AG04449 (cell line): ENCODE results near the gene PNPLA6.

Source experiments
- CTCF ChIA-PET: fragments of 350-600 bp; formaldehyde crosslinking; extraction: SDS; loops from one replicate; lab custom pipeline; 2021; ENCODE audit warnings: antibody characterized with exemption; lab: Yijun Ruan, JAX
- POLR2A ChIA-PET: fragments of 400-600, 350-600 bp; formaldehyde crosslinking; extraction: SDS; loops from one replicate; lab custom pipeline; 2020; ENCODE audit warnings: antibody characterized with exemption, inconsistent platforms; lab: Yijun Ruan, JAX
- DNase-seq: peaks from one replicate; pipeline ENCODE4 v3.0.0-alpha.2; 2010; ENCODE audit warnings: low read depth, low spot score
- H3K4me3 ChIP-seq: 2 replicates; pipeline ENCODE4 v1.5.1; 2011; ENCODE audit warnings: low read depth, mild to moderate bottlenecking, control low read depth, low read length
- TF ChIP-seq, protein P1 (sequence below): IDR thresholded peaks from one replicate; pipeline ENCODE4 v1.5.1; 2011; ENCODE audit warnings: mild to moderate bottlenecking, moderate library complexity, low read length, control low read depth, inconsistent platforms; ENCODE audit not compliant: insufficient read depth; ENCODE audit errors: missing control alignments

PNPLA6 gene

DNA sequence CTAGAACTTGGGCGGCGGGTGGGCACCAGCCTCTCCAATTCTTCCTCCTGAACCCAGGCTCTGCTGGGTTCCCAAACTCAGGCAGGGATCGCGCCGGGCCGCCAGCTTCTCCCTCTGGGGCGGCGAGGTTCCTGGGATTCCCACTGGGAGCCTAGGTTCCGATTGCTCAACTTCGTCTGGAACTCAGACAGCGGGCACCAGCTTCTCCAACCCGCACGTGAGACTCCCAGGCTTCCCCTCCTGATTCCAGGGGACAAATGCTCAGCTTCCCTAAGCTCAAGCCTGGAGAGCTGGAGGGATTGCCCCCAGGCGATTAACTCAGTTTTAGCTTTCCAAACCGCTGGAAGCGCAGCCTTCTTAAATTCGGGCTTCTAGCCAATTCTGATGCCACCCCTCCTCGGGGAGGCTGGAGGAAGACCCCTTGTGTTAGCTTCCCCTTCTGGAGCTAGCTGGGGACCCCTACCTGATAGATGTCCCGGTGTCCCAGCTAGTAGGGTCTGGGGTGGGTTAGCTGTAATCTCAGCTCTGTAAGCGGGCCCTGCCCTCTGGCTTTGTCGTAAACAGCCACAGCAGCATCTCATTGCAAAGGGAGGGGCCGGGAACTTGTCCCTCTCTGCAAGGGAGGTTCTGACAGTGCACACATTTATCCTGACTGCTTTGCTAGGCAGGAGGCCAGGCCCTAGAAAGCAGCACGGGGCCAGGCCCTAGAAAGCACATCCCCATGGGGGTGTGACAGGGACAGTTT is 12.4 kb upstream of the PNPLA6 start:
- CTCF ChIA-PET, result interaction anchor here (0.6 to 3.8 kb wide), 3 partner anchors 10 to 169 kb away, joined by 3 to 21 read pairs (median 11); no protein-coding TSS in a partner anchor
- TF ChIP-seq, protein P1, sequence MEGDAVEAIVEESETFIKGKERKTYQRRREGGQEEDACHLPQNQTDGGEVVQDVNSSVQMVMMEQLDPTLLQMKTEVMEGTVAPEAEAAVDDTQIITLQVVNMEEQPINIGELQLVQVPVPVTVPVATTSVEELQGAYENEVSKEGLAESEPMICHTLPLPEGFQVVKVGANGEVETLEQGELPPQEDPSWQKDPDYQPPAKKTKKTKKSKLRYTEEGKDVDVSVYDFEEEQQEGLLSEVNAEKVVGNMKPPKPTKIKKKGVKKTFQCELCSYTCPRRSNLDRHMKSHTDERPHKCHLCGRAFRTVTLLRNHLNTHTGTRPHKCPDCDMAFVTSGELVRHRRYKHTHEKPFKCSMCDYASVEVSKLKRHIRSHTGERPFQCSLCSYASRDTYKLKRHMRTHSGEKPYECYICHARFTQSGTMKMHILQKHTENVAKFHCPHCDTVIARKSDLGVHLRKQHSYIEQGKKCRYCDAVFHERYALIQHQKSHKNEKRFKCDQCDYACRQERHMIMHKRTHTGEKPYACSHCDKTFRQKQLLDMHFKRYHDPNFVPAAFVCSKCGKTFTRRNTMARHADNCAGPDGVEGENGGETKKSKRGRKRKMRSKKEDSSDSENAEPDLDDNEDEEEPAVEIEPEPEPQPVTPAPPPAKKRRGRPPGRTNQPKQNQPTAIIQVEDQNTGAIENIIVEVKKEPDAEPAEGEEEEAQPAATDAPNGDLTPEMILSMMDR, result no peak
- peak overlapping the region; percentile 70 for H3K4me3 ChIP-seq
- POLR2A ChIA-PET, result interaction anchor here (0.6 to 3.0 kb wide), 6 partner anchors 11 to 550 kb away, joined by 3 to 42 read pairs (median 4); partner anchors contain the start of gene PNPLA6
- DNase-seq, result no peak

DNA sequence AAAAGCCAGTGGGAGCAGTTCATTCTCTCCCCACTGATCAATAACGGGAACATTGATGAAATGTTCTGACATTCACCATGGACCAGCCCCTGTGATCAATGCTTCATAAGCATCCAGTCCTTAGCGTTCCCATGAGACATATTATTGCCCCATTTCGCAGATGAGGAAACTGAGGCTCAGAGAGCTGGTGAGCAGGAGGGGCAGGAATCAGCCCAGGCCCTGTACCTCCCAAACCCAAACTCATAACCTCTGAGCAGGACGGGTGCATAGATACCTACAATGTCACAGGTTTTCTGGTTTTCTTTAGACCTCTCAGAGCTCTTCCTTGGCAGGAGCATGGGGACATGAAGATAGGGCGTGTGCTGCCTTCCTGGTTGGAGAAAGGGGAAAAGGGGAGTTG is 11.0 kb upstream of the PNPLA6 start:
- TF ChIP-seq, protein P1, result no peak
- CTCF ChIA-PET, result interaction anchor here (3.8 kb wide), 1 partner anchor 170 kb away, joined by 21 read pairs; no protein-coding TSS in a partner anchor
- no peak for DNase-seq
- POLR2A ChIA-PET, result interaction anchor here (3.0 kb wide), 1 partner anchor 9 kb away, joined by 42 read pairs; the partner anchor contains the start of gene PNPLA6
- H3K4me3 ChIP-seq, result no peak overlapping the region

DNA sequence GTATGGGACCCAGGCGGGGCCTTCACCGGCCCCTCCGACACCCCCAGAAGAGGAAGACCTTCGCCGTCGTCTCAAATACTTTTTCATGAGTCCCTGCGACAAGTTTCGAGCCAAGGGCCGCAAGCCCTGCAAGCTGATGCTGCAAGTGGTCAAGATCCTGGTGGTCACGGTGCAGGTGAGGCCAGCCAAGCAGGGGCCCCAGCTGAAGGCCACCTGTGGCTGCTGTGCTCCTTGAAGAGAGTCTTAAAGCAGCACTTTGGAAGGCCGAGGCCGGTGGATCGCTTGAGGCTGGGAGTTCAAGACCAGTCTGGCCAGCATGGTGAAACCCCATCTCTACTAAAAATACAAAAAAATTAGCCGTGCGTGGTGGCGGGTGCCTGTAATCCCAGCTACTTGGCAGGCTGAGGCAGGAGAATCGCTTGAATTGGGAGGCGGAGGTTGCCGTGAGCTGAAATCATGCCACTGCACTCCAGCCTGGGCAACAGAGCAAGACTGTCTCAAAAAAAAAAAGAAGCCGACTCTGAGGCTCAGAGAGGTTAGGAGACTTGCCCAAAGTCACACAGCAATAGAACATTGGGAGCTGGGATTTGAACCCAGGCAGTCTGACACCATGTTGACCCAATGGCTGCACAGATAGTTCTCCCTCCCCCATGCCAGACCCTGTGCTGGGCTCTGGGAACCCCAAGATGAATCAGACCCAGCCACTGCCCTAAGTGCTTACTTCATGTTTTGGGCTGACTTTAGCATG is 10.4 kb upstream of the PNPLA6 start:
- POLR2A ChIA-PET, result no interaction called here
- CTCF ChIA-PET, result no interaction called here
- no peak overlapping the region for H3K4me3 ChIP-seq
- TF ChIP-seq, protein P1, result no peak
- no peak for DNase-seq

DNA sequence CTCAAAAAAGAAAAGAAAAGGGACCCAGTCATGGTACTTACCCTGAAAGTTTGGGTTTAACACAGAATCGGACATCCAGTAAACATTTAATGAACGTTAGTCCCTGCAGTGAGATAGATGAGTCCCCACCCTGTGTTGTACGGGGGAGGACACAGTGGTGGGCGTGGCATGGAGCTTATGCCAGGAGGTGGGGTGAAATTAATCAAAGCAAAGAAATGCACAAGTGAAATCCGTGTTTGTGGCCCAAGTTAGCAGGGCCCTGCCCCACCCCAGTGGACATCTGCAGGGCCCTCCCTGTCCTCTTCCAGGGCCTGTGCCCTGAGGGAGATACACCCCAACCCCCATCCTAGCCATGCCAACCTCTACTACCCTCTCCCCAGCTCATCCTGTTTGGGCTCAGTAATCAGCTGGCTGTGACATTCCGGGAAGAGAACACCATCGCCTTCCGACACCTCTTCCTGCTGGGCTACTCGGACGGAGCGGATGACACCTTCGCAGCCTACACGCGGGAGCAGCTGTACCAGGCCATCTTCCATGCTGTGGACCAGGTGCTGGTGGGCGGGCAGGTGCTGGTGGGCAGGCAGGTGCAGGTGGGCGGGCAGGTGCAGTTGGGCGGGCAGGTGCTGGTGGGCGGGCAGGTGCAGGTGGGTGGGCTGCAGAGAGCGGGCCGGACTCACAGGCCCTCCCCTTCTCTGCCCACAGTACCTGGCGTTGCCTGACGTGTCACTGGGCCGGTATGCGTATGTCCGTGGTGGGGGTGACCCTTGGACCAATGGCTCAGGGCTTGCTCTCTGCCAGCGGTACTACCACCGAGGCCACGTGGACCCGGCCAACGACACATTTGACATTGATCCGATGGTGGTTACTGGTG is 9.2 kb upstream of the PNPLA6 start:
- DNase-seq, result no peak
- POLR2A ChIA-PET, result no interaction called here
- TF ChIP-seq, protein P1, result no peak
- CTCF ChIA-PET, result no interaction called here
- H3K4me3 ChIP-seq, result no peak overlapping the region

DNA sequence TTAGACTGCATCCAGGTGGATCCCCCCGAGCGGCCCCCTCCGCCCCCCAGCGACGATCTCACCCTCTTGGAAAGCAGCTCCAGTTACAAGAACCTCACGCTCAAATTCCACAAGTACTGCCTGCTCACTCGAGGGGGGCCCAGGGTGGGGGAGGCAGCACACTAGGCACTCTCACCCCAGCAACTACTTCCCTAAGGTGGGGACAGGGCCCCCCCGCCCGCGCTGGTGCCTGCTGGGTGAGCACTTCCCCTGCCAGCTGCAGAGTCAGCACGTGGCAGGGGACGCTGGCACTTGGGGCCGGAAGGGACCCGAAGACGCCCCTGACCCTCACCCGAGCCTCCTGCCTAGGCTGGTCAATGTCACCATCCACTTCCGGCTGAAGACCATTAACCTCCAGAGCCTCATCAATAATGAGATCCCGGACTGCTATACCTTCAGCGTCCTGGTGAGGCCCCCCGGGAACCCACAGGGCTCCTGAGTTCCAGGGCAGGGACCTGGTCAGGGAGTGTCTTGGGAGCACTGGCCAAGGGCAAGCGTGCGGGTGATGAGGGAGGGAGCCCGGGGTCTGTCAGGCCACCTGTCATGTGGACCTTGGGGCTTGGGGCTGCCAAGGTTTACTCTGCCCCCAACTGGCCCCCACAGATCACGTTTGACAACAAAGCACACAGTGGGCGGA is 7.9 kb upstream of the PNPLA6 start:
- no peak overlapping the region for H3K4me3 ChIP-seq
- CTCF ChIA-PET, result no interaction called here
- TF ChIP-seq, protein P1, result no peak
- DNase-seq, result no peak
- POLR2A ChIA-PET, result no interaction called here
